ENCODE data around the gene TMOD3. TPM values are rescaled to one million over a fixed set of nuclear protein-coding genes. Genes with fewer than 3 reads are reported as not detected.
"Not testable (repeated sequence)": the region's sequence is repeated elsewhere in the genome, so short reads cannot be mapped to it uniquely, and the experiment has no call there.

The TMOD3 gene
- polyA plus RNA-seq, 3 donors, result 42.8 to 50.9 (median 48.5) TPM

GRCh38 chr15:51861557-51862359 lies 32.3 kb downstream of the TMOD3 start:
- DNase-seq, result no peak

GRCh38 chr15:51863131-51863530 lies 33.7 kb downstream of the TMOD3 start:
- no peak for DNase-seq

GRCh38 chr15:51864408-51865056 lies 35.1 kb downstream of the TMOD3 start:
- no peak for DNase-seq

GRCh38 chr15:51865317-51865716 lies 35.9 kb downstream of the TMOD3 start:
- DNase-seq, result no peak

- no peak for DNase-seq
Measured at GRCh38 chr15:51866161-51866560, 36.7 kb downstream of the TMOD3 start.

- no peak for DNase-seq
Measured at GRCh38 chr15:51866751-51867150, 37.3 kb downstream of the TMOD3 start.

GRCh38 chr15:51869060-51869421 lies 39.6 kb downstream of the TMOD3 start:
- DNase-seq, result no peak

- no peak for DNase-seq
Measured at GRCh38 chr15:51870774-51871173, 41.3 kb downstream of the TMOD3 start.

- no peak for DNase-seq
Measured at GRCh38 chr15:51874751-51875644, 45.5 kb downstream of the TMOD3 start.

GRCh38 chr15:51876169-51876568 lies 46.7 kb downstream of the TMOD3 start:
- DNase-seq, result no peak

- peak; percentile 78 for DNase-seq
Measured at GRCh38 chr15:51878446-51879386, 49.3 kb downstream of the TMOD3 start.

- DNase-seq, result no peak
Measured at GRCh38 chr15:51879555-51879954, 50.1 kb downstream of the TMOD3 start.

- DNase-seq, result peak; percentile 30
Measured at GRCh38 chr15:51883271-51883837, 53.9 kb downstream of the TMOD3 start.

GRCh38 chr15:51884041-51884440 lies 54.6 kb downstream of the TMOD3 start:
- no peak for DNase-seq

GRCh38 chr15:51884517-51885236 lies 55.2 kb downstream of the TMOD3 start:
- no peak for DNase-seq

GRCh38 chr15:51885758-51886157 lies 56.3 kb downstream of the TMOD3 start:
- DNase-seq, result not testable (repeated sequence)

GRCh38 chr15:51887887-51888592 lies 58.6 kb downstream of the TMOD3 start:
- DNase-seq, result no peak

- no peak for DNase-seq
Measured at GRCh38 chr15:51888593-51889195, 59.2 kb downstream of the TMOD3 start.

- DNase-seq, result no peak
Measured at GRCh38 chr15:51889486-51889885, 60.0 kb downstream of the TMOD3 start.
